ENCODE measurements around the gene A4GALT. TPM values are rescaled to one million over a fixed set of nuclear protein-coding genes. Genes with fewer than 3 reads are reported as not detected.
A peak's percentile ranks its signal among the peaks of the same experiment; 100 is the strongest.

A4GALT gene
- total RNA-seq, 1 experiment from 2014 or later: 22.1 TPM

GRCh38 chr22:42747701-42748513 lies 27.2 kb upstream of the A4GALT start:
- Mint-ChIP-seq H3K36me3 (no peaks in the 10 kb centered on the region), H3K4me3 (no peak overlapping the region), H3K9me3 (no peaks in the 10 kb centered on the region), H3K27me3 (ENCODE audit: low read depth) (no peaks in the 10 kb centered on the region), H3K27ac (no peak overlapping the region), H3K4me1 (peaks cover 9% of the 10 kb centered on the region)
- POLR2A ChIA-PET: interaction anchor here (0.6 to 0.7 kb wide), 3 partner anchors 48 to 308 kb away, joined by 3 to 5 read pairs (median 3); no protein-coding TSS in a partner anchor
- ATAC-seq (peak; percentile 71), DNase-seq (ENCODE audit: low spot score) (no peak)
- CTCF ChIA-PET: interaction anchor here (0.6 to 1.4 kb wide), 7 partner anchors 12 to 299 kb away, joined by 3 to 5 read pairs (median 4); no protein-coding TSS in a partner anchor
- TF ChIP-seq SMAD4 (CRISPR knock-in tag; IDR thresholded peaks at IDR 0.05) (no peak), RELA (CRISPR knock-in tag; IDR thresholded peaks at IDR 0.05; ENCODE audit: borderline replicate concordance) (no peak), MXD4 (CRISPR knock-in tag; IDR thresholded peaks at IDR 0.05; ENCODE audit: borderline replicate concordance) (no peak), HMGA2 (CRISPR knock-in tag; IDR thresholded peaks at IDR 0.05) (no peak), OVOL2 (CRISPR knock-in tag; IDR thresholded peaks at IDR 0.05; ENCODE audit: borderline replicate concordance) (no peak), ATF1 (CRISPR knock-in tag; IDR thresholded peaks at IDR 0.05) (no peak), ELF4 (CRISPR knock-in tag; IDR thresholded peaks at IDR 0.05; ENCODE audit: low read depth) (no peak), TP53 (CRISPR knock-in tag; IDR thresholded peaks at IDR 0.05) (no peak), CREB1 (CRISPR knock-in tag; IDR thresholded peaks at IDR 0.05) (no peak), RORB (CRISPR knock-in tag; IDR thresholded peaks at IDR 0.05) (no peak), TEAD4 (CRISPR knock-in tag; IDR thresholded peaks at IDR 0.05) (no peak)
- TF ChIP-seq, protein P1, sequence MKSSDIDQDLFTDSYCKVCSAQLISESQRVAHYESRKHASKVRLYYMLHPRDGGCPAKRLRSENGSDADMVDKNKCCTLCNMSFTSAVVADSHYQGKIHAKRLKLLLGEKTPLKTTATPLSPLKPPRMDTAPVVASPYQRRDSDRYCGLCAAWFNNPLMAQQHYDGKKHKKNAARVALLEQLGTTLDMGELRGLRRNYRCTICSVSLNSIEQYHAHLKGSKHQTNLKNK (CRISPR knock-in tag; IDR thresholded peaks at IDR 0.05): no peak
- TF ChIP-seq, protein P2, sequence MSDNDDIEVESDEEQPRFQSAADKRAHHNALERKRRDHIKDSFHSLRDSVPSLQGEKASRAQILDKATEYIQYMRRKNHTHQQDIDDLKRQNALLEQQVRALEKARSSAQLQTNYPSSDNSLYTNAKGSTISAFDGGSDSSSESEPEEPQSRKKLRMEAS (CRISPR knock-in tag; IDR thresholded peaks at IDR 0.05): no peak
- TF ChIP-seq, protein P3, sequence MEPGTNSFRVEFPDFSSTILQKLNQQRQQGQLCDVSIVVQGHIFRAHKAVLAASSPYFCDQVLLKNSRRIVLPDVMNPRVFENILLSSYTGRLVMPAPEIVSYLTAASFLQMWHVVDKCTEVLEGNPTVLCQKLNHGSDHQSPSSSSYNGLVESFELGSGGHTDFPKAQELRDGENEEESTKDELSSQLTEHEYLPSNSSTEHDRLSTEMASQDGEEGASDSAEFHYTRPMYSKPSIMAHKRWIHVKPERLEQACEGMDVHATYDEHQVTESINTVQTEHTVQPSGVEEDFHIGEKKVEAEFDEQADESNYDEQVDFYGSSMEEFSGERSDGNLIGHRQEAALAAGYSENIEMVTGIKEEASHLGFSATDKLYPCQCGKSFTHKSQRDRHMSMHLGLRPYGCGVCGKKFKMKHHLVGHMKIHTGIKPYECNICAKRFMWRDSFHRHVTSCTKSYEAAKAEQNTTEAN (CRISPR knock-in tag; IDR thresholded peaks at IDR 0.05): no peak

GRCh38 chr22:42745118-42745517 lies 24.4 kb upstream of the A4GALT start:
- ChIA-PET CTCF (interaction anchor here (1.0 kb wide), 1 partner anchor 123 kb away, joined by 3 read pairs; no protein-coding TSS in a partner anchor), POLR2A (no interaction called here)
- no peaks in the 10 kb centered on the region for H3K27me3 Mint-ChIP-seq (ENCODE audit: low read depth)
- 0 out of 2 replicates have a peak overlapping the region, but pooled peaks have one; percentile 44 for H3K27ac Mint-ChIP-seq
- ATAC-seq: no peak
- no peak for DNase-seq (ENCODE audit: low spot score)
- TF ChIP-seq HMGXB4 (CRISPR knock-in tag; IDR thresholded peaks at IDR 0.05) (no peak), FOXK1 (CRISPR knock-in tag; IDR thresholded peaks at IDR 0.05) (no peak), NFATC4 (CRISPR knock-in tag; IDR thresholded peaks at IDR 0.05) (no peak)
- peaks cover 27% of the 10 kb centered on the region for H3K4me1 Mint-ChIP-seq
- no peaks in the 10 kb centered on the region for H3K36me3 Mint-ChIP-seq
- no peak overlapping the region for H3K4me3 Mint-ChIP-seq
- no peaks in the 10 kb centered on the region for H3K9me3 Mint-ChIP-seq

GRCh38 chr22:42743501-42743991 lies 22.9 kb upstream of the A4GALT start:
- Mint-ChIP-seq H3K9me3 (no peaks in the 10 kb centered on the region), H3K27me3 (ENCODE audit: low read depth) (no peaks in the 10 kb centered on the region), H3K27ac (no peak overlapping the region), H3K36me3 (no peaks in the 10 kb centered on the region), H3K4me1 (peaks cover 32% of the 10 kb centered on the region), H3K4me3 (no peak overlapping the region)
- ChIA-PET POLR2A (interaction anchor here (0.5 to 1.0 kb wide), 2 partner anchors 11 to 18 kb away, joined by 3 to 5 read pairs; no protein-coding TSS in a partner anchor), CTCF (no interaction called here)
- no peak for DNase-seq (ENCODE audit: low spot score)
- peak; percentile 33 for ATAC-seq
- TF ChIP-seq PRDM15 (CRISPR knock-in tag; IDR thresholded peaks at IDR 0.05) (no peak), CDX4 (CRISPR knock-in tag; IDR thresholded peaks at IDR 0.05; ENCODE audit: borderline replicate concordance) (no peak)
- TF ChIP-seq, protein P4, sequence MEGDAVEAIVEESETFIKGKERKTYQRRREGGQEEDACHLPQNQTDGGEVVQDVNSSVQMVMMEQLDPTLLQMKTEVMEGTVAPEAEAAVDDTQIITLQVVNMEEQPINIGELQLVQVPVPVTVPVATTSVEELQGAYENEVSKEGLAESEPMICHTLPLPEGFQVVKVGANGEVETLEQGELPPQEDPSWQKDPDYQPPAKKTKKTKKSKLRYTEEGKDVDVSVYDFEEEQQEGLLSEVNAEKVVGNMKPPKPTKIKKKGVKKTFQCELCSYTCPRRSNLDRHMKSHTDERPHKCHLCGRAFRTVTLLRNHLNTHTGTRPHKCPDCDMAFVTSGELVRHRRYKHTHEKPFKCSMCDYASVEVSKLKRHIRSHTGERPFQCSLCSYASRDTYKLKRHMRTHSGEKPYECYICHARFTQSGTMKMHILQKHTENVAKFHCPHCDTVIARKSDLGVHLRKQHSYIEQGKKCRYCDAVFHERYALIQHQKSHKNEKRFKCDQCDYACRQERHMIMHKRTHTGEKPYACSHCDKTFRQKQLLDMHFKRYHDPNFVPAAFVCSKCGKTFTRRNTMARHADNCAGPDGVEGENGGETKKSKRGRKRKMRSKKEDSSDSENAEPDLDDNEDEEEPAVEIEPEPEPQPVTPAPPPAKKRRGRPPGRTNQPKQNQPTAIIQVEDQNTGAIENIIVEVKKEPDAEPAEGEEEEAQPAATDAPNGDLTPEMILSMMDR (IDR thresholded peaks at IDR 0.05): no peak

Data from WTC11 (cell line).